IMR-90 (cell line): ENCODE results near the gene ELF5. TPM values are rescaled to one million over a fixed set of nuclear protein-coding genes. Genes with fewer than 3 reads are reported as not detected.

Source experiments
- ATAC-seq: fragments of 200-7000 bp; cut with Tn5 transposase; 2 replicates; pipeline ENCODE4 v1.9.1; 2020; ENCODE audit warnings: low read depth, mild to moderate bottlenecking, moderate library complexity
- BruUV-seq: library from RNA; stranded (reverse); fragments of 400-500 nt; replicated peaks from 2 replicates; lab custom pipeline; 2021; lab: Mats Ljungman, UMichigan
- CTCF ChIA-PET: fragments of 300-600 bp; formaldehyde crosslinking; extraction: SDS; loops from one replicate; lab custom pipeline; 2021; ENCODE audit warnings: antibody characterized with exemption; lab: Yijun Ruan, JAX
- POLR2A ChIA-PET: fragments of 300-600 bp; sonication (Branson Sonifier 250); formaldehyde crosslinking; loops from one replicate; lab custom pipeline; 2022; ENCODE audit warnings: antibody characterized with exemption; ENCODE audit not compliant: unreplicated experiment; lab: Charles Lee
- DNase-seq: peaks from one replicate; pipeline ENCODE4 v3.0.0; 2013
- H2AFZ ChIP-seq: replicated peaks from 2 replicates; pipeline ENCODE3; 2013; ENCODE audit warnings: low read length, mild to moderate bottlenecking; ENCODE audit not compliant: poor library complexity
- H2AK5ac ChIP-seq: 2 replicates; pipeline ENCODE4 v1.6.1; 2013; ENCODE audit warnings: low read depth, low read length, inconsistent platforms
- H2AK9ac ChIP-seq: replicated peaks from 2 replicates; pipeline ENCODE3; 2013; ENCODE audit warnings: mild to moderate bottlenecking, low read depth, low read length, moderate library complexity; ENCODE audit not compliant: poor library complexity
- H2BK120ac ChIP-seq: 2 replicates; pipeline ENCODE4 v1.6.1; 2013; ENCODE audit warnings: low read depth, low read length, inconsistent platforms
- H2BK15ac ChIP-seq: 3 replicates; pipeline ENCODE4 v1.6.1; 2013; ENCODE audit warnings: low read depth, low read length, inconsistent platforms
- H2BK20ac ChIP-seq: 2 replicates; pipeline ENCODE4 v1.6.1; 2013; ENCODE audit warnings: low read depth, mild to moderate bottlenecking, inconsistent platforms, low read length, moderate library complexity
- H2BK5ac ChIP-seq: 2 replicates; pipeline ENCODE4 v1.6.1; 2013; ENCODE audit warnings: mild to moderate bottlenecking, low read depth, low read length, inconsistent platforms; ENCODE audit not compliant: poor library complexity, severe bottlenecking
- H3K14ac ChIP-seq: replicated peaks from 2 replicates; pipeline ENCODE4 v1.6.1; 2013; ENCODE audit warnings: low read depth, low read length, inconsistent platforms
- H3K18ac ChIP-seq: 2 replicates; pipeline ENCODE4 v1.6.1; 2013; ENCODE audit warnings: low read depth, low read length, control low read depth
- H3K23ac ChIP-seq: 2 replicates; pipeline ENCODE4 v1.6.1; 2013; ENCODE audit warnings: low read depth, low read length, inconsistent platforms
- H3K27ac ChIP-seq: 2 replicates; pipeline ENCODE4 v1.5.1; 2013; ENCODE audit warnings: mild to moderate bottlenecking, control low read depth, low read length; ENCODE audit not compliant: insufficient read depth
- H3K27me3 ChIP-seq: 2 replicates; pipeline ENCODE4 v1.6.1; 2013; ENCODE audit warnings: low read length; ENCODE audit not compliant: control insufficient read depth, insufficient read depth
- H3K36me3 ChIP-seq: 2 replicates; pipeline ENCODE4 v1.6.1; 2013; ENCODE audit warnings: low read length, mixed read lengths; ENCODE audit not compliant: control insufficient read depth, insufficient read depth
- H3K4ac ChIP-seq: 2 replicates; pipeline ENCODE4 v1.6.1; 2013; ENCODE audit warnings: low read depth, low read length, inconsistent platforms
- H3K4me1 ChIP-seq: 2 replicates; pipeline ENCODE4 v1.6.1; 2013; ENCODE audit warnings: low read length, mixed read lengths; ENCODE audit not compliant: control insufficient read depth, insufficient read depth
- H3K4me2 ChIP-seq: 2 replicates; pipeline ENCODE4 v1.6.1; 2013; ENCODE audit warnings: low read depth, mild to moderate bottlenecking, control low read depth, low read length, moderate library complexity
- H3K4me3 ChIP-seq: 2 replicates; pipeline ENCODE4 v1.5.1; 2013; ENCODE audit warnings: low read depth, mild to moderate bottlenecking, control low read depth, low read length, moderate library complexity; ENCODE audit not compliant: insufficient read depth
- H3K56ac ChIP-seq: 2 replicates; pipeline ENCODE4 v1.6.1; 2013; ENCODE audit warnings: low read length, inconsistent platforms; ENCODE audit not compliant: insufficient read depth; ENCODE audit errors: extremely low read depth
- H3K79me1 ChIP-seq, 2 experiments: 2 replicates each; pipeline ENCODE4 v1.6.1; 2013; ENCODE audit warnings: low read length in 2 of 2, inconsistent platforms in 1 of 2, low read depth in 1 of 2
- H3K9ac ChIP-seq: 2 replicates; pipeline ENCODE4 v1.6.1; 2013; ENCODE audit warnings: low read depth, low read length, control low read depth
- H3K9me1 ChIP-seq: 2 replicates; pipeline ENCODE4 v1.6.1; 2013; ENCODE audit warnings: low read length, inconsistent platforms; ENCODE audit not compliant: insufficient read depth
- H3K9me3 ChIP-seq: 2 replicates; pipeline ENCODE4 v1.6.1; 2013; ENCODE audit warnings: low read length; ENCODE audit not compliant: control insufficient read depth, insufficient read depth
- H4K20me1 ChIP-seq: 2 replicates; pipeline ENCODE4 v1.6.1; 2013; ENCODE audit warnings: low read length, inconsistent platforms; ENCODE audit not compliant: insufficient read depth
- H4K5ac ChIP-seq: 2 replicates; pipeline ENCODE4 v1.6.1; 2013; ENCODE audit warnings: mild to moderate bottlenecking, low read depth, low read length, control low read depth
- H4K8ac ChIP-seq, 2 experiments: 2 replicates each; pipeline ENCODE4 v1.6.1; 2013; ENCODE audit warnings: low read depth in 2 of 2, low read length in 2 of 2, control low read depth in 1 of 2, inconsistent platforms in 1 of 2
- H4K91ac ChIP-seq: 2 replicates; pipeline ENCODE4 v1.6.1; 2013; ENCODE audit warnings: low read depth, low read length, inconsistent platforms; ENCODE audit not compliant: insufficient read depth
- CTCF ChIP-seq: conservative IDR thresholded peaks from 2 replicates; pipeline ENCODE4 v1.5.1; 2012; ENCODE audit warnings: mild to moderate bottlenecking, low read depth, low read length, improper control_type of control experiment
- POLR2A ChIP-seq: IDR thresholded peaks from 2 replicates; pipeline ENCODE4 v1.6.1; 2012; ENCODE audit warnings: mild to moderate bottlenecking, low read depth, low read length
- RAD21 ChIP-seq: IDR thresholded peaks from 2 replicates; pipeline ENCODE4 v1.6.1; 2012; ENCODE audit warnings: low read length, improper control_type of control experiment
- RFX5 ChIP-seq: IDR thresholded peaks from 2 replicates; pipeline ENCODE4 v1.8.0; 2012; ENCODE audit warnings: low read depth, mild to moderate bottlenecking, low read length, moderate library complexity
- SMC3 ChIP-seq: fragments of 150-350 bp; IDR thresholded peaks from 2 replicates; pipeline ENCODE4 v1.6.1; 2016; ENCODE audit warnings: low read depth, mild to moderate bottlenecking, antibody characterized with exemption, low read length, moderate library complexity
- WGBS, 2 experiments: methylation state at CpG; one replicate each; pipeline versions ENCODE4 v1.1.5 to v1.1.7; 2013; ENCODE audit warnings: missing lambda C conversion rate in 2 of 2; ENCODE audit not compliant: insufficient read length in 1 of 2; ENCODE audit errors: extremely low coverage in 2 of 2; 5-methylcytosine and 5-hydroxymethylcytosine counted together
- dilution Hi-C: fragments of 300-500 bp; cut with HindIII; formaldehyde crosslinking; loops from one replicate; pipeline ENCODE4 v1.14.3; 2018; ENCODE audit warnings: low sequenced_read_pairs; ENCODE audit not compliant: unreplicated experiment
- in situ Hi-C: fragments of 300-500 bp; cut with MboI; formaldehyde crosslinking; loops from 3 replicates; pipeline ENCODE4 v1.14.3; 2019; ENCODE audit warnings: low sequenced_read_pairs, inconsistent platforms, mixed read lengths
- intact Hi-C: fragments of 100-400 bp; cut with micrococcal nuclease; formaldehyde crosslinking; loops from 2 replicates; pipeline ENCODE4 v1.10.0; 2022
- polyA plus RNA-seq, 3 experiments: library from polyadenylated mRNA; depleted of rRNA; stranded (reverse); fragments of >200 nt; gene quantifications; 2 replicates each; pipeline ENCODE4 v1.2.3, GENCODE V29; 2012; ENCODE audit warnings: low replicate concordance in 1 of 3
- total RNA-seq: library from RNA; depleted of rRNA; stranded (reverse); fragments of >200 nt; gene quantifications from 2 replicates; pipeline ENCODE4 v1.2.3, GENCODE V29; 2012

The ELF5 gene
- total and polyA plus RNA-seq, 2 of the 4 experiments (the other 2 are of a cell fraction): not detected

- Histone ChIP-seq H3K4me3 (no peak overlapping the region), H2BK120ac (no peak overlapping the region), H2BK20ac (no peak overlapping the region), H3K23ac (no peak overlapping the region), H2AFZ (no peak overlapping the region), H3K9ac (no peak overlapping the region), H3K4me2 (no peak overlapping the region), H2BK15ac (no peak overlapping the region), H3K56ac (no peak overlapping the region), H3K9me3 (no peaks in the 10 kb centered on the region), H3K27ac (no peak overlapping the region), H3K4ac (no peak overlapping the region), H3K4me1 (no peaks in the 10 kb centered on the region), H4K8ac (no peak overlapping the region), H2AK9ac (no peak overlapping the region), H3K14ac (no peak overlapping the region), H3K18ac (no peak overlapping the region), H3K9me1 (no peaks in the 10 kb centered on the region), H3K27me3 (peaks cover 46% of the 10 kb centered on the region), H3K36me3 (no peaks in the 10 kb centered on the region), H2BK5ac (no peak overlapping the region), H4K91ac (no peak overlapping the region), H4K5ac (no peak overlapping the region), H2AK5ac (no peak overlapping the region), H3K79me1 (no peaks in the 10 kb centered on the region), H4K20me1 (no peaks in the 10 kb centered on the region)
- TF ChIP-seq RAD21 (peak; percentile 52), POLR2A (no peak), RFX5 (no peak), SMC3 (peak; percentile 48; the same call in 1 of the 2 replicates), CTCF (peak; percentile 69)
- ChIA-PET CTCF (interaction anchor here (0.6 to 1.7 kb wide), 9 partner anchors 11 to 682 kb away, joined by 3 to 7 read pairs (median 4); no protein-coding TSS in a partner anchor), POLR2A (no interaction called here)
- in situ Hi-C loops (loop anchor here (5.0 to 10.0 kb wide), 2 partner anchors 126 to 318 kb away; no protein-coding TSS in a partner anchor), intact Hi-C loops (loop anchor here (2.0 to 10.0 kb wide), 3 partner anchors 134 to 498 kb away; partner anchors contain the start of gene ABTB2), dilution Hi-C loops (no loop called here)
- ATAC-seq: peak; percentile 75
- no TSS peak for BruUV-seq
- DNase-seq: peak; percentile 51
- WGBS, 2 experiments: 100% methylated on average over 1 of the region's 8 CpGs; no CpG with 5 or more reads in 1 of the 2 experiments
These were observed 20.7 kb downstream of the ELF5 start for GRCh38 chr11:34492806-34493414.
